T-helper 1 cell treated with Interleukin-12 subunit alpha and Interleukin-12 subunit beta and Interleukin-4 antibody, amounts not matched to agents 30 μg/mL and 1 μg/mL, for 36 hours (primary cell): Measurements from ENCODE around the gene WRAP73.

Source experiments
- H3K27ac Mint-ChIP-seq: one replicate; pipeline ENCODE4 v1.8.0; 2021; ENCODE audit warnings: mild to moderate bottlenecking, mixed read lengths
- H3K27me3 Mint-ChIP-seq: one replicate; pipeline ENCODE4 v1.8.0; 2021; ENCODE audit warnings: low read depth, mixed read lengths
- H3K36me3 Mint-ChIP-seq: one replicate; pipeline ENCODE4 v1.8.0; 2021; ENCODE audit warnings: low read depth, mixed read lengths
- H3K4me1 Mint-ChIP-seq: one replicate; pipeline ENCODE4 v1.8.0; 2021; ENCODE audit warnings: low read depth, mixed read lengths
- H3K4me3 Mint-ChIP-seq: one replicate; pipeline ENCODE4 v1.8.0; 2021; ENCODE audit warnings: mild to moderate bottlenecking, moderate library complexity, mixed read lengths
- H3K9me3 Mint-ChIP-seq: one replicate; pipeline ENCODE4 v1.8.0; 2021; ENCODE audit warnings: mixed read lengths

Gene WRAP73

GRCh38 chr1:3676581-3677470, 26.9 kb upstream of the WRAP73 start:
- Mint-ChIP-seq H3K27ac (no peak overlapping the region), H3K36me3 (no peaks in the 10 kb centered on the region), H3K27me3 (peaks cover 5% of the 10 kb centered on the region), H3K9me3 (no peaks in the 10 kb centered on the region), H3K4me3 (no peak overlapping the region), H3K4me1 (peaks cover 9% of the 10 kb centered on the region)

- Mint-ChIP-seq H3K36me3 (no peaks in the 10 kb centered on the region), H3K27ac (no peak overlapping the region), H3K27me3 (peaks cover 5% of the 10 kb centered on the region), H3K9me3 (no peaks in the 10 kb centered on the region), H3K4me3 (no peak overlapping the region), H3K4me1 (peaks cover 9% of the 10 kb centered on the region)
Observed at GRCh38 chr1:3675436-3675835, 25.5 kb upstream of the WRAP73 start.

- H3K4me3 Mint-ChIP-seq: no peak overlapping the region
- no peak overlapping the region for H3K27ac Mint-ChIP-seq
- H3K36me3 Mint-ChIP-seq: no peaks in the 10 kb centered on the region
- peaks cover 3% of the 10 kb centered on the region for H3K27me3 Mint-ChIP-seq
- H3K9me3 Mint-ChIP-seq: no peaks in the 10 kb centered on the region
- H3K4me1 Mint-ChIP-seq: peaks cover 5% of the 10 kb centered on the region
Observed at GRCh38 chr1:3674100-3675094, 24.5 kb upstream of the WRAP73 start.

- no peaks in the 10 kb centered on the region for H3K27me3 Mint-ChIP-seq
- H3K27ac Mint-ChIP-seq: no peak overlapping the region
- peaks cover 3% of the 10 kb centered on the region for H3K4me1 Mint-ChIP-seq
- H3K9me3 Mint-ChIP-seq: no peaks in the 10 kb centered on the region
- no peak overlapping the region for H3K4me3 Mint-ChIP-seq
- no peaks in the 10 kb centered on the region for H3K36me3 Mint-ChIP-seq
Observed at GRCh38 chr1:3673381-3674099, 23.6 kb upstream of the WRAP73 start.

- H3K9me3 Mint-ChIP-seq: no peaks in the 10 kb centered on the region
- no peak overlapping the region for H3K4me3 Mint-ChIP-seq
- H3K4me1 Mint-ChIP-seq: peaks cover 3% of the 10 kb centered on the region
- no peaks in the 10 kb centered on the region for H3K27me3 Mint-ChIP-seq
- H3K27ac Mint-ChIP-seq: no peak overlapping the region
- no peaks in the 10 kb centered on the region for H3K36me3 Mint-ChIP-seq
Observed at GRCh38 chr1:3672971-3673361, 23.1 kb upstream of the WRAP73 start.

- H3K36me3 Mint-ChIP-seq: no peaks in the 10 kb centered on the region
- H3K4me3 Mint-ChIP-seq: no peak overlapping the region
Observed at GRCh38 chr1:3672231-3672970, 22.5 kb upstream of the WRAP73 start.

GRCh38 chr1:3671371-3672180, 21.7 kb upstream of the WRAP73 start:
- Mint-ChIP-seq H3K36me3 (no peaks in the 10 kb centered on the region), H3K9me3 (no peaks in the 10 kb centered on the region), H3K27me3 (no peaks in the 10 kb centered on the region), H3K4me1 (peaks cover 3% of the 10 kb centered on the region), H3K27ac (no peak overlapping the region), H3K4me3 (no peak overlapping the region)

More at GRCh38 chr1:3672231-3672970, 22.5 kb upstream of the WRAP73 start:
- Mint-ChIP-seq H3K27ac (no peak overlapping the region), H3K4me1 (peaks cover 3% of the 10 kb centered on the region), H3K9me3 (no peaks in the 10 kb centered on the region), H3K27me3 (no peaks in the 10 kb centered on the region)

GRCh38 chr1:3670823-3671265, 20.9 kb upstream of the WRAP73 start:
- H3K27me3 Mint-ChIP-seq: no peaks in the 10 kb centered on the region
- H3K9me3 Mint-ChIP-seq: no peaks in the 10 kb centered on the region
- no peak overlapping the region for H3K4me3 Mint-ChIP-seq
- no peaks in the 10 kb centered on the region for H3K36me3 Mint-ChIP-seq
- no peak overlapping the region for H3K27ac Mint-ChIP-seq
- peaks cover 3% of the 10 kb centered on the region for H3K4me1 Mint-ChIP-seq

- no peaks in the 10 kb centered on the region for H3K36me3 Mint-ChIP-seq
- peaks cover 3% of the 10 kb centered on the region for H3K4me1 Mint-ChIP-seq
- H3K27me3 Mint-ChIP-seq: no peaks in the 10 kb centered on the region
- no peak overlapping the region for H3K4me3 Mint-ChIP-seq
- no peak overlapping the region for H3K27ac Mint-ChIP-seq
- no peaks in the 10 kb centered on the region for H3K9me3 Mint-ChIP-seq
Observed at GRCh38 chr1:3669971-3670431, 20.1 kb upstream of the WRAP73 start.

GRCh38 chr1:3669421-3669821, 19.5 kb upstream of the WRAP73 start:
- H3K4me1 Mint-ChIP-seq: peaks cover 3% of the 10 kb centered on the region
- H3K4me3 Mint-ChIP-seq: no peak overlapping the region
- no peak overlapping the region for H3K27ac Mint-ChIP-seq
- H3K27me3 Mint-ChIP-seq: no peaks in the 10 kb centered on the region
- no peaks in the 10 kb centered on the region for H3K36me3 Mint-ChIP-seq
- H3K9me3 Mint-ChIP-seq: no peaks in the 10 kb centered on the region

- no peak overlapping the region for H3K4me3 Mint-ChIP-seq
- H3K9me3 Mint-ChIP-seq: no peaks in the 10 kb centered on the region
- no peaks in the 10 kb centered on the region for H3K36me3 Mint-ChIP-seq
- H3K27me3 Mint-ChIP-seq: no peaks in the 10 kb centered on the region
- no peak overlapping the region for H3K27ac Mint-ChIP-seq
- H3K4me1 Mint-ChIP-seq: peaks cover 3% of the 10 kb centered on the region
Observed at GRCh38 chr1:3668585-3669300, 18.8 kb upstream of the WRAP73 start.

GRCh38 chr1:3668148-3668547, 18.2 kb upstream of the WRAP73 start:
- Mint-ChIP-seq H3K36me3 (no peaks in the 10 kb centered on the region), H3K27ac (no peak overlapping the region), H3K4me3 (no peak overlapping the region), H3K4me1 (no peaks in the 10 kb centered on the region), H3K9me3 (no peaks in the 10 kb centered on the region), H3K27me3 (no peaks in the 10 kb centered on the region)
